NCI-H1105 (cell line): Measurements from ENCODE around the gene CCNA1.

ENCODE experiments used
- DNase-seq: peaks from one replicate; lab custom pipeline; 2025; lab: John Stamatoyannopoulos, UW

The CCNA1 gene

GRCh38 chr13:36432106-36432544 is at the start of gene CCNA1:
Gene CCNA1 (plus strand): TSS chr13:36432495. CDS start chr13:36433057, 562 bp downstream.
- peak; percentile 70 for DNase-seq

- no peak for DNase-seq
These were observed 46.8 kb upstream of the CCNA1 start for GRCh38 chr13:36385489-36385888.

- DNase-seq = no peak
These were observed 37.0 kb upstream of the CCNA1 start for GRCh38 chr13:36395280-36395679.

- DNase-seq = no peak
These were observed 27.1 kb upstream of the CCNA1 start for GRCh38 chr13:36405151-36405550.

- no peak for DNase-seq
These were observed 19.6 kb upstream of the CCNA1 start for GRCh38 chr13:36412736-36413135.

- DNase-seq = no peak
These were observed 19.1 kb upstream of the CCNA1 start for GRCh38 chr13:36413161-36413560.

- DNase-seq = no peak
These were observed 17.8 kb upstream of the CCNA1 start for GRCh38 chr13:36414461-36414860.

- DNase-seq = no peak
These were observed 15.0 kb upstream of the CCNA1 start for GRCh38 chr13:36417331-36417730.

- no peak for DNase-seq
These were observed 14.1 kb upstream of the CCNA1 start for GRCh38 chr13:36418022-36418805.

GRCh38 chr13:36420437-36420891 is 11.8 kb upstream of the CCNA1 start:
- peak; percentile 24 for DNase-seq

GRCh38 chr13:36421447-36421846 is 10.8 kb upstream of the CCNA1 start:
- DNase-seq = no peak

GRCh38 chr13:36428086-36428485 is 4.2 kb upstream of the CCNA1 start:
- DNase-seq = no peak

GRCh38 chr13:36430247-36431203 is 1.8 kb upstream of the CCNA1 start:
- DNase-seq = no peak

- no peak for DNase-seq
These were observed 840 bp upstream of the CCNA1 start for GRCh38 chr13:36431204-36432105.

GRCh38 chr13:36436811-36437210 is 4.5 kb downstream of the CCNA1 start:
- no peak for DNase-seq

- no peak for DNase-seq
These were observed 6.5 kb downstream of the CCNA1 start for GRCh38 chr13:36438594-36439483.

GRCh38 chr13:36445278-36445677 is 13.0 kb downstream of the CCNA1 start:
- DNase-seq = no peak

- no peak for DNase-seq
These were observed 13.6 kb downstream of the CCNA1 start for GRCh38 chr13:36445891-36446351.

GRCh38 chr13:36447501-36447900 is 15.2 kb downstream of the CCNA1 start:
- no peak for DNase-seq

GRCh38 chr13:36450534-36450933 is 18.2 kb downstream of the CCNA1 start:
- DNase-seq = no peak

- DNase-seq = no peak
These were observed 21.2 kb downstream of the CCNA1 start for GRCh38 chr13:36453516-36453915.
